ENCODE data around the gene GLT6D1.

The GLT6D1 gene

GRCh38 chr9:135608999-135609317 lies 30.4 kb downstream of the GLT6D1 start:
- no peaks in the 10 kb centered on the region for H4K20me1 ChIP-seq (ENCODE audit: control insufficient read depth, insufficient read depth, low read depth, low read length)
- no peaks in the 10 kb centered on the region for H3K9me2 ChIP-seq (replicated peaks; ENCODE audit: control insufficient read depth, low read length)
- H3K4me2 ChIP-seq (ENCODE audit: low read length), result no peak overlapping the region
- TF ChIP-seq EZH2phosphoT487 (IDR thresholded peaks at IDR 0.05; ENCODE audit: borderline replicate concordance, low read length) (no peak), CTCF (IDR thresholded peaks at IDR 0.05; ENCODE audit: low read depth, low read length, poor library complexity, severe bottlenecking) (no peak)
- no peaks in the 10 kb centered on the region for H3K27me3 ChIP-seq (ENCODE audit: control insufficient read depth, low read length)
- H3K4me3 ChIP-seq (ENCODE audit: low read length), result no peak overlapping the region
- no peaks in the 10 kb centered on the region for H3K36me3 ChIP-seq (ENCODE audit: control insufficient read depth, low read length)
- no peaks in the 10 kb centered on the region for H3K4me1 ChIP-seq (ENCODE audit: control insufficient read depth, low read length)
- no peaks in the 10 kb centered on the region for H3F3A ChIP-seq (ENCODE audit: control insufficient read depth, insufficient read depth)
- H3K79me2 ChIP-seq (ENCODE audit: control insufficient read depth, low read length), result no peaks in the 10 kb centered on the region
- no peaks in the 10 kb centered on the region for H3K9me3 ChIP-seq (ENCODE audit: control insufficient read depth, insufficient read depth, low read length)
- H3K27ac ChIP-seq (ENCODE audit: low read depth, low read length), result no peak overlapping the region

- no peaks in the 10 kb centered on the region for H4K20me1 ChIP-seq (ENCODE audit: control insufficient read depth, insufficient read depth, low read depth, low read length)
- no peaks in the 10 kb centered on the region for H3K9me3 ChIP-seq (ENCODE audit: control insufficient read depth, insufficient read depth, low read length)
- H3K4me2 ChIP-seq (ENCODE audit: low read length), result no peak overlapping the region
- no peak overlapping the region for H3K27ac ChIP-seq (ENCODE audit: low read depth, low read length)
- H3K9me2 ChIP-seq (replicated peaks; ENCODE audit: control insufficient read depth, low read length), result no peaks in the 10 kb centered on the region
- no peaks in the 10 kb centered on the region for H3K36me3 ChIP-seq (ENCODE audit: control insufficient read depth, low read length)
- H3K79me2 ChIP-seq (ENCODE audit: control insufficient read depth, low read length), result no peaks in the 10 kb centered on the region
- H3F3A ChIP-seq (ENCODE audit: control insufficient read depth, insufficient read depth), result no peaks in the 10 kb centered on the region
- H3K4me3 ChIP-seq (ENCODE audit: low read length), result no peak overlapping the region
- H3K4me1 ChIP-seq (ENCODE audit: control insufficient read depth, low read length), result no peaks in the 10 kb centered on the region
- no peaks in the 10 kb centered on the region for H3K27me3 ChIP-seq (ENCODE audit: control insufficient read depth, low read length)
- no peak for TF ChIP-seq CTCF (IDR thresholded peaks at IDR 0.05; ENCODE audit: low read depth, low read length, poor library complexity, severe bottlenecking)
- no peak for TF ChIP-seq EZH2phosphoT487 (IDR thresholded peaks at IDR 0.05; ENCODE audit: borderline replicate concordance, low read length)
Measured at GRCh38 chr9:135608294-135608998, 30.9 kb downstream of the GLT6D1 start.

GRCh38 chr9:135607401-135608293 lies 31.7 kb downstream of the GLT6D1 start:
- Histone ChIP-seq H3K4me3 (ENCODE audit: low read length) (no peak overlapping the region), H3K36me3 (ENCODE audit: control insufficient read depth, low read length) (no peaks in the 10 kb centered on the region), H3K4me2 (ENCODE audit: low read length) (no peak overlapping the region), H3K9me3 (ENCODE audit: control insufficient read depth, insufficient read depth, low read length) (no peaks in the 10 kb centered on the region), H3K9me2 (replicated peaks; ENCODE audit: control insufficient read depth, low read length) (no peaks in the 10 kb centered on the region), H3K27me3 (ENCODE audit: control insufficient read depth, low read length) (no peaks in the 10 kb centered on the region), H3K4me1 (ENCODE audit: control insufficient read depth, low read length) (no peaks in the 10 kb centered on the region), H3K27ac (ENCODE audit: low read depth, low read length) (no peak overlapping the region), H3K79me2 (ENCODE audit: control insufficient read depth, low read length) (no peaks in the 10 kb centered on the region), H4K20me1 (ENCODE audit: control insufficient read depth, insufficient read depth, low read depth, low read length) (no peaks in the 10 kb centered on the region), H3F3A (ENCODE audit: control insufficient read depth, insufficient read depth) (no peaks in the 10 kb centered on the region)
- no peak for TF ChIP-seq CTCF (IDR thresholded peaks at IDR 0.05; ENCODE audit: low read depth, low read length, poor library complexity, severe bottlenecking)
- no peak for TF ChIP-seq EZH2phosphoT487 (IDR thresholded peaks at IDR 0.05; ENCODE audit: borderline replicate concordance, low read length)

Data from DOHH2 (cell line).